ENCODE data around the gene FGD5.
A peak's percentile ranks its signal among the peaks of the same experiment; 100 is the strongest.

Gene FGD5

DNA sequence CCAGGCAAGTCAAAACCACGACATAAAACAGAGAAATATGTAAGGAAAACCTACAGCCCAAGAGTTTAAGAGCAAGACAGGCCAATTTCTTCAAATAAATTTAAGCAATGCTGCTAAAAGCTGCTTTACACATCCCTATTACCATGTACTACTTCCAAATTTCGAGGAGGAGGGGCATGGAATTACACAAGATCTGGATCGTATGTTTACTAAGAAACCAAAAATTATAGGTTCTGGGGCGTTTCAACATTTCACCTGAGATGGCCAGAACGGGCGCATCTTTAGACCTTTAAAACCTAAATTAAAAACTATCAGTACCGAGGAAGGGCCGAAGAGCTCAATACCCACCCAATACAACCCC lies 128.0 kb downstream of the FGD5 start:
- Histone ChIP-seq H3K27ac (peak overlapping the region; percentile 98), H3K9ac (peak overlapping the region; percentile 58), H3K9me3 (ENCODE audit: control insufficient read depth, low read length) (no peaks in the 10 kb centered on the region), H3K79me2 (peaks cover 21% of the 10 kb centered on the region), H3K4me1 (peaks cover 7% of the 10 kb centered on the region), H3K27me3 (ENCODE audit: control insufficient read depth, insufficient read depth, low read length) (no peaks in the 10 kb centered on the region), H3K36me3 (ENCODE audit: control insufficient read depth, insufficient read depth, low read length) (no peaks in the 10 kb centered on the region), H2AFZ (peak overlapping the region; percentile 94), H3K4me3 (ENCODE audit: low read depth, low read length) (peak overlapping the region; percentile 88), H3K4me2 (ENCODE audit: low read length) (peak overlapping the region; percentile 87)
- no peak for TF ChIP-seq CTCF (IDR thresholded peaks at IDR 0.05)

DNA sequence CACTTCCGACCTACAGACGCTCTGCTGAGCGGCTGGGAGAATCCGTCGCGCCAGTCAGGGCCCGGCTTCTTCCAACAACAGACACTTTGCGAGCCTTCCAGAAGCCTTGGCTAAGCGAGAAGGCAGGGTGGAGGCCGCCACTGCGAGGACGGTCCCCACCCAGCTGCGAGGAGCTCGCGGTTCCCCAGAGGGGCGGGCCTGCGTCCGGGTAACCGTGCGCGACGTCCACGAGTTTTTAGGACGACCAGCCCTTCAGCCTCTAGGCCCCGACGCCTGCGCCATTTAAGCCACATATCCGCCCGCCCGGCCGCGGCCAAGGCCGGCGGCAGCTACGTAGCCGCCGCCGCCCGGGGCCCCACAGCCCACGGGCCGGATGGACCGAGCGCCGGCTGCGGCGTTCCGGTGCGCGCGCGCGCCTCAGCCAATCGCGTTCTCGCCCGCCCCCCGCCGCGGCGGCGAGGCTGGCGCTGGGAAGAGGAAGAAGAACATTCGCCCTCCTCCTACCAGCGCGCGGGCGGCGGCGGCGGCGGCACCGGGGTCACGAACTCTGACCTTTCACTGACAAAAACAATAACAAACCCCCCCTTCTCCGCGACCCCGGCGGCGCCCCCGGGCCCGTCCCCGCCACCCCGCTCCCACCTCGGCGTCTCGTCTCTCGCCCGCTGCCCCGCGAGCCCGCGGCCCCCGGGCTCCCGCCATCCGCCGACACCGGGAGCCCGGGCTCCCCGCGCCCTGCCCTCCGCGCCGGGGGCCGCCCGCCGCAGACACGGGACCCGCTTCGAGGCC lies 128.5 kb downstream of the FGD5 start, which contains the start of gene NR2C2:
Gene NR2C2 (plus strand): TSS at position 484 of the 786 bp plus-strand sequence. CDS start 56,332 bp downstream, outside the sequence.
- H3K4me1 ChIP-seq, result peaks cover 4% of the 10 kb centered on the region

GRCh38 chr3:14947886-14948608 lies 129.3 kb downstream of the FGD5 start:
- Histone ChIP-seq H3K27me3 (ENCODE audit: control insufficient read depth, insufficient read depth, low read length) (no peaks in the 10 kb centered on the region), H3K27ac (peak overlapping the region; percentile 98), H3K9ac (peak overlapping the region; percentile 90), H3K4me2 (ENCODE audit: low read length) (peak overlapping the region; percentile 87), H3K36me3 (ENCODE audit: control insufficient read depth, insufficient read depth, low read length) (no peaks in the 10 kb centered on the region), H3K4me3 (ENCODE audit: low read depth, low read length) (peak overlapping the region; percentile 88), H3K9me3 (ENCODE audit: control insufficient read depth, low read length) (no peaks in the 10 kb centered on the region), H2AFZ (peak overlapping the region; percentile 77), H3K4me1 (peaks cover 4% of the 10 kb centered on the region), H3K79me2 (peaks cover 32% of the 10 kb centered on the region)
- no peak for TF ChIP-seq CTCF (IDR thresholded peaks at IDR 0.05)

More for the DNA sequence above, 128.5 kb downstream of the FGD5 start, which contains the start of gene NR2C2:
- Histone ChIP-seq H3K4me3 (ENCODE audit: low read depth, low read length) (peak within 1 kb of the TSS; percentile 88), H3K9me3 (ENCODE audit: control insufficient read depth, low read length) (no peaks in the 10 kb centered on the region), H3K9ac (peak within 1 kb of the TSS; percentile 90), H3K4me2 (ENCODE audit: low read length) (peak within 1 kb of the TSS; percentile 87), H3K27me3 (ENCODE audit: control insufficient read depth, insufficient read depth, low read length) (no peaks in the 10 kb centered on the region), H2AFZ (peak within 1 kb of the TSS; percentile 94), H3K27ac (peak within 1 kb of the TSS; percentile 98), H3K36me3 (ENCODE audit: control insufficient read depth, insufficient read depth, low read length) (no peaks in the 10 kb centered on the region), H3K79me2 (peaks cover 27% of the 10 kb centered on the region)
- no peak for TF ChIP-seq CTCF (IDR thresholded peaks at IDR 0.05)

GRCh38 chr3:14948609-14949038 lies 129.9 kb downstream of the FGD5 start:
- no peaks in the 10 kb centered on the region for H3K9me3 ChIP-seq (ENCODE audit: control insufficient read depth, low read length)
- H3K79me2 ChIP-seq, result peaks cover 37% of the 10 kb centered on the region
- no peaks in the 10 kb centered on the region for H3K27me3 ChIP-seq (ENCODE audit: control insufficient read depth, insufficient read depth, low read length)
- H3K4me3 ChIP-seq (ENCODE audit: low read depth, low read length), result peak overlapping the region; percentile 67
- H3K27ac ChIP-seq, result peak overlapping the region; percentile 98
- H3K4me2 ChIP-seq (ENCODE audit: low read length), result peak overlapping the region; percentile 93
- no peak overlapping the region for H3K9ac ChIP-seq
- H3K36me3 ChIP-seq (ENCODE audit: control insufficient read depth, insufficient read depth, low read length), result no peaks in the 10 kb centered on the region
- peaks cover 4% of the 10 kb centered on the region for H3K4me1 ChIP-seq
- peak overlapping the region; percentile 93 for H2AFZ ChIP-seq
- TF ChIP-seq CTCF (IDR thresholded peaks at IDR 0.05), result no peak

Data from parathyroid adenoma (tissue), 2 donors.